Sigmoid colon (tissue), 7 donors: ENCODE data around the gene RXFP4. TPM values are rescaled to one million over a fixed set of nuclear protein-coding genes. Genes with fewer than 3 reads are reported as not detected.
A peak's percentile ranks its signal among the peaks of the same experiment; 100 is the strongest.

Source experiments
- DNase-seq: peaks from one replicate; pipeline ENCODE4 v3.0.0-alpha.2; 2019
- H3K27ac ChIP-seq, 4 donors: fragments of 200-600 bp; sonication (generic); one replicate each; pipeline ENCODE4 v1.5.1; 2016 to 2019; ENCODE audit warnings: mild to moderate bottlenecking in 1 of 4
- H3K27me3 ChIP-seq, 3 donors: fragments of 200-600 bp; sonication (generic); one replicate each; pipeline ENCODE4 v1.5.1; 2019; ENCODE audit warnings: mild to moderate bottlenecking in 1 of 3
- H3K36me3 ChIP-seq, 4 donors: fragments of 200-600 bp; sonication (generic); one replicate each; pipeline ENCODE4 v1.5.1; 2016 to 2019
- H3K4me1 ChIP-seq, 4 donors: fragments of 200-600 bp; sonication (generic); one replicate each; pipeline ENCODE4 v1.5.1; 2017 to 2019
- H3K4me3 ChIP-seq, 4 donors: fragments of 200-600 bp; sonication (generic); one replicate each; pipeline ENCODE4 v1.5.1; 2017 to 2019; ENCODE audit warnings: mild to moderate bottlenecking in 2 of 4, moderate library complexity in 1 of 4
- H3K9me3 ChIP-seq, 4 donors: fragments of 200-600 bp in 3 of 4; sonication (generic) in 3 of 4; one replicate each; pipeline versions ENCODE4 v1.5.1 to v1.6.1; 2013 to 2019
- EP300 ChIP-seq, 4 donors: sonication (generic); formaldehyde crosslinking; IDR thresholded peaks; one replicate each; pipeline ENCODE4 v1.6.1; 2017; ENCODE audit warnings: antibody characterized with exemption in 4 of 4
- POLR2A ChIP-seq, 2 donors: fragments of 450-650 bp; IDR thresholded peaks; one replicate each; pipeline ENCODE4 v1.6.1; 2016; ENCODE audit warnings: antibody characterized with exemption in 2 of 2, mild to moderate bottlenecking in 2 of 2, moderate library complexity in 2 of 2
- POLR2AphosphoS5 ChIP-seq, 4 donors: sonication (generic); formaldehyde crosslinking; IDR thresholded peaks; one replicate each; pipeline ENCODE4 v1.6.1; 2017; ENCODE audit warnings: antibody characterized with exemption in 4 of 4
- WGBS, 2 donors: extraction: QIAGEN DNeasy Blood & Tissue Kit; methylation state at CpG; one replicate each; pipeline ENCODE4 v1.1.7; 2013; 5-methylcytosine and 5-hydroxymethylcytosine counted together
- intact Hi-C: fragments of 100-400 bp; cut with DNase I; formaldehyde crosslinking; loops from one replicate; pipeline ENCODE4 v1.15.1; 2023
- polyA plus RNA-seq, 3 donors: library from polyadenylated mRNA; stranded (reverse); fragments of 200-250 nt; gene quantifications; one replicate each; pipeline ENCODE4 v1.2.3, GENCODE V29; 2013
- total RNA-seq, 4 donors: library from RNA; depleted of rRNA; stranded (reverse); fragments of >200 nt; gene quantifications; one replicate each; pipeline ENCODE4 v1.1.0, GENCODE V29; 2016
- TF ChIP-seq, protein P1 (sequence below), 4 experiments: fragments of 450-650 bp in 3 of 4; fragments of 200-600 bp in 1 of 4; IDR thresholded peaks; one replicate each; pipeline ENCODE4 v1.5.1; 2016 to 2019; ENCODE audit warnings: antibody characterized with exemption in 4 of 4, mild to moderate bottlenecking in 3 of 4, moderate library complexity in 2 of 4
- donor health status: healthy with polysubstance abuse.
- donor health status: Bipolar disorder and iron deficiency.
- donor health status: healthy.

Gene RXFP4
- total and polyA plus RNA-seq, 7 donors = 1.8 to 2.7 TPM; not detected in 5

GRCh38 chr1:155944444-155944799 is 3.0 kb downstream of the RXFP4 start:
- no peak overlapping the region for H3K4me3 ChIP-seq
- no peaks in the 10 kb centered on the region for H3K9me3 ChIP-seq
- DNase-seq = no peak
- 12 to 48% methylated on average over 6 of the region's 6 CpGs for WGBS, 2 donors
- H3K36me3 ChIP-seq = peaks cover 10 to 32% (median 25%) of the 10 kb centered on the region in 4 donors
- H3K4me1 ChIP-seq = peaks cover 0 to 9% (median 4%) of the 10 kb centered on the region in 4 donors
- peak overlapping the region in 1 of 4 donors; percentile 25 for H3K27ac ChIP-seq
- intact Hi-C loops = no loop called here
- no peaks in the 10 kb centered on the region for H3K27me3 ChIP-seq
- TF ChIP-seq EP300 (IDR thresholded peaks at IDR 0.05) (no peak), POLR2AphosphoS5 (IDR thresholded peaks at IDR 0.05) (no peak), POLR2A (IDR thresholded peaks at IDR 0.05) (no peak)
- TF ChIP-seq, protein P1, sequence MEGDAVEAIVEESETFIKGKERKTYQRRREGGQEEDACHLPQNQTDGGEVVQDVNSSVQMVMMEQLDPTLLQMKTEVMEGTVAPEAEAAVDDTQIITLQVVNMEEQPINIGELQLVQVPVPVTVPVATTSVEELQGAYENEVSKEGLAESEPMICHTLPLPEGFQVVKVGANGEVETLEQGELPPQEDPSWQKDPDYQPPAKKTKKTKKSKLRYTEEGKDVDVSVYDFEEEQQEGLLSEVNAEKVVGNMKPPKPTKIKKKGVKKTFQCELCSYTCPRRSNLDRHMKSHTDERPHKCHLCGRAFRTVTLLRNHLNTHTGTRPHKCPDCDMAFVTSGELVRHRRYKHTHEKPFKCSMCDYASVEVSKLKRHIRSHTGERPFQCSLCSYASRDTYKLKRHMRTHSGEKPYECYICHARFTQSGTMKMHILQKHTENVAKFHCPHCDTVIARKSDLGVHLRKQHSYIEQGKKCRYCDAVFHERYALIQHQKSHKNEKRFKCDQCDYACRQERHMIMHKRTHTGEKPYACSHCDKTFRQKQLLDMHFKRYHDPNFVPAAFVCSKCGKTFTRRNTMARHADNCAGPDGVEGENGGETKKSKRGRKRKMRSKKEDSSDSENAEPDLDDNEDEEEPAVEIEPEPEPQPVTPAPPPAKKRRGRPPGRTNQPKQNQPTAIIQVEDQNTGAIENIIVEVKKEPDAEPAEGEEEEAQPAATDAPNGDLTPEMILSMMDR (IDR thresholded peaks at IDR 0.05) = no peak

- peak; percentile 27 for DNase-seq
- H3K27me3 ChIP-seq = no peaks in the 10 kb centered on the region
- intact Hi-C loops = no loop called here
- H3K9me3 ChIP-seq = no peaks in the 10 kb centered on the region
- H3K4me1 ChIP-seq = peaks cover 0 to 4% (median 0%) of the 10 kb centered on the region in 4 donors
- peaks cover 22 to 55% (median 48%) of the 10 kb centered on the region in 4 donors for H3K36me3 ChIP-seq
- 78 to 83% methylated on average over 8 of the region's 8 CpGs for WGBS, 2 donors
- no peak overlapping the region for H3K4me3 ChIP-seq
- TF ChIP-seq EP300 (IDR thresholded peaks at IDR 0.05) (no peak), POLR2AphosphoS5 (IDR thresholded peaks at IDR 0.05) (no peak), POLR2A (IDR thresholded peaks at IDR 0.05) (no peak)
- TF ChIP-seq, protein P1 (IDR thresholded peaks at IDR 0.05) = no peak
- no peak overlapping the region for H3K27ac ChIP-seq
Measured at GRCh38 chr1:155946633-155947219, 5.3 kb downstream of the RXFP4 start.

- no peaks in the 10 kb centered on the region for H3K9me3 ChIP-seq
- no peaks in the 10 kb centered on the region for H3K27me3 ChIP-seq
- WGBS, 2 donors = 77 to 82% methylated on average over 4 of the region's 4 CpGs
- peaks cover 0 to 4% (median 0%) of the 10 kb centered on the region in 4 donors for H3K4me1 ChIP-seq
- H3K4me3 ChIP-seq = no peak overlapping the region
- TF ChIP-seq EP300 (IDR thresholded peaks at IDR 0.05) (no peak), POLR2AphosphoS5 (IDR thresholded peaks at IDR 0.05) (no peak), POLR2A (IDR thresholded peaks at IDR 0.05) (no peak)
- TF ChIP-seq, protein P1 (IDR thresholded peaks at IDR 0.05) = no peak
- H3K27ac ChIP-seq = no peak overlapping the region
- H3K36me3 ChIP-seq = peaks cover 24 to 60% (median 54%) of the 10 kb centered on the region in 4 donors
- DNase-seq = peak; percentile 43
- intact Hi-C loops = no loop called here
Measured at GRCh38 chr1:155947292-155947691, 5.9 kb downstream of the RXFP4 start.

GRCh38 chr1:155947741-155948140 is 6.3 kb downstream of the RXFP4 start:
- Histone ChIP-seq H3K4me3 (no peak overlapping the region), H3K27ac (no peak overlapping the region), H3K27me3 (no peaks in the 10 kb centered on the region), H3K4me1 (peaks cover 0 to under 1% (median 0%) of the 10 kb centered on the region in 4 donors), H3K9me3 (no peaks in the 10 kb centered on the region), H3K36me3 (peaks cover 29 to 65% (median 58%) of the 10 kb centered on the region in 4 donors)
- intact Hi-C loops = no loop called here
- 96% methylated on average over 8 of the region's 8 CpGs for WGBS, 2 donors
- TF ChIP-seq, protein P1 (IDR thresholded peaks at IDR 0.05) = no peak
- no peak for TF ChIP-seq EP300 (IDR thresholded peaks at IDR 0.05)
- TF ChIP-seq POLR2AphosphoS5 (IDR thresholded peaks at IDR 0.05) = no peak
- TF ChIP-seq POLR2A (IDR thresholded peaks at IDR 0.05) = no peak
- DNase-seq = peak; percentile 40

DNA sequence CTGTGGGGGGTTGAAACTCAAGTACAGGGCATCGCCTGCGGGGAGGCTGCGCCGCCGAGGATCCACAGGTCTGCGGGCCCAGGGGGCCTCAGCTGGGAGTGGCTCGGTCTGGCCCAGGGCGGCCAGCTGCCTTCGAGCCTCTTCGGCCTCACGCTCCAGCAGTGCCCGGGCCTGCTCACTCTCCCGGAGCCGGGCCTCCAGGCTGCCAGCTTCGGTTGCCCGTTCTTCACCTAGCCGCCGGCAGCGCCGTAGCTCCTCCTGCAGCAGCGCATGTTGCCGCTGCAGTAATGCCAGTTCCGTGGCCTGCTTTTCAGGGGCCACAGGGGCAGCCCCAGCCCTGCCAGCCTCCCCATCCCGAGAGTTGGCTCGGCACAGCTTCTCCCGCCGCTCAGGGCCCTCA is 9.4 kb downstream of the RXFP4 start:
- TF ChIP-seq POLR2AphosphoS5 (IDR thresholded peaks at IDR 0.05) (no peak), POLR2A (IDR thresholded peaks at IDR 0.05) (no peak), EP300 (IDR thresholded peaks at IDR 0.05) (no peak)
- TF ChIP-seq, protein P1 (IDR thresholded peaks at IDR 0.05) = no peak
- no peaks in the 10 kb centered on the region for H3K4me1 ChIP-seq
- no peak overlapping the region for H3K4me3 ChIP-seq
- DNase-seq = no peak
- 96 to 98% methylated on average over 27 of the region's 27 CpGs for WGBS, 2 donors
- intact Hi-C loops = no loop called here
- no peaks in the 10 kb centered on the region for H3K27me3 ChIP-seq
- H3K9me3 ChIP-seq = no peaks in the 10 kb centered on the region
- peaks cover 44 to 95% (median 78%) of the 10 kb centered on the region in 4 donors for H3K36me3 ChIP-seq
- no peak overlapping the region for H3K27ac ChIP-seq
